ENCODE results near the gene TENM3.

The TENM3 gene

GRCh38 chr4:182255441-182256190 lies 12.4 kb downstream of the TENM3 start:
- no peak overlapping the region for H3K27ac ChIP-seq
- TF ChIP-seq CTCF (conservative IDR thresholded peaks at IDR 0.05), result no peak
- no peak for TF ChIP-seq ZFX (IDR thresholded peaks at IDR 0.05)

- H3K27ac ChIP-seq, result no peak overlapping the region
- no peak for TF ChIP-seq CTCF (conservative IDR thresholded peaks at IDR 0.05)
- TF ChIP-seq ZFX (IDR thresholded peaks at IDR 0.05), result no peak
These were observed 13.8 kb downstream of the TENM3 start for GRCh38 chr4:182257016-182257415.

- no peak overlapping the region for H3K27ac ChIP-seq
- TF ChIP-seq ZFX (IDR thresholded peaks at IDR 0.05) (no peak), CTCF (conservative IDR thresholded peaks at IDR 0.05) (no peak)
These were observed 14.3 kb downstream of the TENM3 start for GRCh38 chr4:182257503-182257902.

- TF ChIP-seq CTCF (conservative IDR thresholded peaks at IDR 0.05), result no peak
- TF ChIP-seq ZFX (IDR thresholded peaks at IDR 0.05), result no peak
- H3K27ac ChIP-seq, result no peak overlapping the region
These were observed 15.3 kb downstream of the TENM3 start for GRCh38 chr4:182258441-182259000.

GRCh38 chr4:182261651-182262223 lies 18.5 kb downstream of the TENM3 start:
- TF ChIP-seq ZFX (IDR thresholded peaks at IDR 0.05) (no peak), CTCF (conservative IDR thresholded peaks at IDR 0.05) (no peak)
- no peak overlapping the region for H3K27ac ChIP-seq

- no peak for TF ChIP-seq ZFX (IDR thresholded peaks at IDR 0.05)
- no peak for TF ChIP-seq CTCF (conservative IDR thresholded peaks at IDR 0.05)
These were observed 20.4 kb downstream of the TENM3 start for GRCh38 chr4:182263562-182263961.

GRCh38 chr4:182264139-182264752 lies 21.0 kb downstream of the TENM3 start:
- TF ChIP-seq ZFX (IDR thresholded peaks at IDR 0.05), result no peak
- TF ChIP-seq CTCF (conservative IDR thresholded peaks at IDR 0.05), result no peak
- H3K27ac ChIP-seq, result no peak overlapping the region

More at GRCh38 chr4:182263562-182263961, 20.4 kb downstream of the TENM3 start:
- no peak overlapping the region for H3K27ac ChIP-seq

Measured in C4-2B (cell line).